Gastrocnemius medialis (tissue), 4 donors: ENCODE data around the gene RRM2. TPM values are rescaled to one million over a fixed set of nuclear protein-coding genes. Genes with fewer than 3 reads are reported as not detected.
A peak's percentile ranks its signal among the peaks of the same experiment; 100 is the strongest.

Experiments
- ATAC-seq, 2 donors: fragments of 150-250 bp; one replicate each; pipeline ENCODE4 v1.9.1; 2016
- DNase-seq, 2 donors: peaks; one replicate each; pipeline ENCODE4 v3.0.0-alpha.2; 2019
- H3K27ac ChIP-seq, 4 donors: fragments of 200-600 bp; sonication (generic); 1 replicate in 1 of 4; 2 replicates in 3 of 4; pipeline ENCODE4 v1.5.1; 2016 to 2018; ENCODE audit warnings: mild to moderate bottlenecking in 2 of 4, moderate library complexity in 1 of 4
- H3K27me3 ChIP-seq, 3 donors: fragments of 200-600 bp; sonication (generic) in 2 of 3; 1 replicate in 1 of 3; 2 replicates in 2 of 3; pipeline versions ENCODE4 v1.5.1 to v1.6.0; 2016 to 2019; ENCODE audit warnings: mild to moderate bottlenecking in 1 of 3, moderate library complexity in 1 of 3
- H3K36me3 ChIP-seq, 2 donors: fragments of 200-600 bp; sonication (generic) in 1 of 2; one replicate each; pipeline ENCODE4 v1.5.1; 2017 to 2018
- H3K4me1 ChIP-seq, 2 donors: fragments of 200-600 bp; sonication (generic) in 1 of 2; one replicate each; pipeline ENCODE4 v1.5.1; 2016 to 2017; ENCODE audit warnings: mild to moderate bottlenecking in 2 of 2
- H3K4me3 ChIP-seq, 4 donors: fragments of 200-600 bp; sonication (generic) in 3 of 4; 1 replicate in 1 of 4; 2 replicates in 3 of 4; pipeline ENCODE4 v1.5.1; 2016 to 2019; ENCODE audit warnings: mild to moderate bottlenecking in 2 of 4
- H3K9me3 ChIP-seq, 3 donors: fragments of 200-600 bp; sonication (generic) in 2 of 3; 1 replicate in 1 of 3; 2 replicates in 2 of 3; pipeline ENCODE4 v1.5.1; 2016 to 2019
- CTCF ChIP-seq, 5 experiments: fragments of 450-650 bp in 3 of 5; fragments of 200-600 bp in 2 of 5; sonication (generic) in 2 of 5; IDR thresholded peaks in 4 of 5; conservative IDR thresholded peaks in 1 of 5; 1 replicate in 4 of 5; 2 replicates in 1 of 5; pipeline ENCODE4 v1.5.1; 2016 to 2019; ENCODE audit warnings: antibody characterized with exemption in 5 of 5, mild to moderate bottlenecking in 3 of 5, moderate library complexity in 3 of 5
- POLR2A ChIP-seq, 2 donors: fragments of 450-650 bp; IDR thresholded peaks; one replicate each; pipeline ENCODE4 v1.6.1; 2017; ENCODE audit warnings: antibody characterized with exemption in 2 of 2, mild to moderate bottlenecking in 2 of 2, moderate library complexity in 2 of 2
- in situ Hi-C, 4 donors: fragments of 200-750 bp; cut with MboI; loops; one replicate each; pipeline versions ENCODE4 v1.15.0 to v1.8.0; 2017; ENCODE audit warnings: low sequenced_read_pairs in 4 of 4
- intact Hi-C: fragments of 100-400 bp; cut with DNase I; formaldehyde crosslinking; loops from one replicate; pipeline ENCODE4 v1.15.1; 2023; ENCODE audit warnings: low total_unique reads
- total RNA-seq, 4 donors: library from RNA; depleted of rRNA; stranded (reverse); fragments of >200 nt; gene quantifications; one replicate each; pipeline versions ENCODE4 v1.1.0 to v1.2.3, GENCODE V29; 2016

RRM2 gene
- total RNA-seq, 4 donors from 2014 or later: 2.0 TPM; not detected in 3

DNA sequence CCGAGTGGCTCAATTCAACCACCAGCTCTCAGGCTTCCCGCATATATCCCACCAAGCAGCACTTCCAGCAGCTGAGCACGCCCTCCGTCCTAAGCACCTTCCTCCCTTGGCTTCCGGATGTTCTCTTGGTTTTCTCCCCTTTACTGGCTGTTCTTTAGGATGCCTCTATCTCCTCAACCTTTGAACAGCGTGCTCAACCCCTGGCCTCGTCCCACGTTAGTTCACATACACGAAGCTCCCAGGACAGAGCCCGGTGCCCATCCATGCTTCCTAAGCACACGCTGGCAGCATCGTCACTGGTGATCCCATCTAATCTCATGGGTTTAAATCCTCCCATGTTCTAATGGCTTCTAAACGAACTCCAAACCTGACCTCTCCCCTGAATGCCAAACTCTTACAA, 46.0 kb upstream of the RRM2 start:
- Histone ChIP-seq H3K27ac (no peak overlapping the region), H3K4me1 (peaks cover 9% of the 10 kb centered on the region in 2 donors), H3K36me3 (no peaks in the 10 kb centered on the region), H3K27me3 (peaks cover 42 to 48% (median 46%) of the 10 kb centered on the region in 3 donors), H3K4me3 (no peak overlapping the region), H3K9me3 (no peaks in the 10 kb centered on the region)
- in situ Hi-C loops: no loop called here
- intact Hi-C loops: no loop called here
- DNase-seq (no peak), ATAC-seq (no peak)
- TF ChIP-seq POLR2A (IDR thresholded peaks at IDR 0.05): no peak
- TF ChIP-seq CTCF (IDR thresholded peaks at IDR 0.05 in 4 of 5, conservative IDR thresholded peaks at IDR 0.05 in 1 of 5): no peak

DNA sequence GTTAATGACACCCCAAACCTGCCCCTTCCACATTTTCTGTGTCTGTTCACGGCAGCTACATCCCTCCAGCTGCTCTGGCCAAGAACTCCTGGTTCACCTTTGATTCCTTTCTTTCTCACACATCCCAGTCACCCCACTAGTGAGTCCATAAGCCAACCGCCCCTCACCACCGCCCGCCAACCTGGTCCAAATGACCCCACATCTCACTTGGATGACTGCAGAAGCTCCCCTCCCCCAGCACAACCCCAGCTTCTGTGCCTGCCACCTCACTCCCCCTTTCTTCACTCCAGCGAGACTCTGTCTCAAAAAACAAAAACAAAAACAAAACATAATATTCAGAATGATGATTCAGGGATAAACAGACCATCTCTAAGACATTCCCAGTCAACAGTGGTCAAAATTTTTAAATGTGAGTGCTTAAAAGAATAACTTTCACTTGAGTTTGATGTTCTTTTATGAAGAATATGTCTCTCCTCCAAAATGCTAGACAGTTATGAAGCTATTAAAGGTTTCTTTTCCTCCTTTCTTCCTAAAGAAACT, 45.5 kb upstream of the RRM2 start:
- no peak overlapping the region for H3K27ac ChIP-seq
- ATAC-seq (no peak), DNase-seq (no peak)
- H3K9me3 ChIP-seq: no peaks in the 10 kb centered on the region
- no peaks in the 10 kb centered on the region for H3K36me3 ChIP-seq
- no peak overlapping the region for H3K4me3 ChIP-seq
- in situ Hi-C loops: no loop called here
- peaks cover 43 to 52% (median 51%) of the 10 kb centered on the region in 3 donors for H3K27me3 ChIP-seq
- H3K4me1 ChIP-seq: peaks cover 9% of the 10 kb centered on the region in 2 donors
- intact Hi-C loops: no loop called here
- TF ChIP-seq POLR2A (IDR thresholded peaks at IDR 0.05): no peak

GRCh38 chr2:10078001-10078400, 44.5 kb upstream of the RRM2 start:
- H3K27ac ChIP-seq: no peak overlapping the region
- peaks cover 4 to 9% of the 10 kb centered on the region in 2 donors for H3K4me1 ChIP-seq
- H3K36me3 ChIP-seq: no peaks in the 10 kb centered on the region
- no peak for DNase-seq
- intact Hi-C loops (no loop called here), in situ Hi-C loops (no loop called here)
- no peak for ATAC-seq
- H3K4me3 ChIP-seq: no peak overlapping the region
- H3K27me3 ChIP-seq: peaks cover 48 to 58% (median 53%) of the 10 kb centered on the region in 3 donors
- no peak for TF ChIP-seq CTCF (IDR thresholded peaks at IDR 0.05 in 4 of 5, conservative IDR thresholded peaks at IDR 0.05 in 1 of 5)
- no peak for TF ChIP-seq POLR2A (IDR thresholded peaks at IDR 0.05)
- no peaks in the 10 kb centered on the region for H3K9me3 ChIP-seq

DNA sequence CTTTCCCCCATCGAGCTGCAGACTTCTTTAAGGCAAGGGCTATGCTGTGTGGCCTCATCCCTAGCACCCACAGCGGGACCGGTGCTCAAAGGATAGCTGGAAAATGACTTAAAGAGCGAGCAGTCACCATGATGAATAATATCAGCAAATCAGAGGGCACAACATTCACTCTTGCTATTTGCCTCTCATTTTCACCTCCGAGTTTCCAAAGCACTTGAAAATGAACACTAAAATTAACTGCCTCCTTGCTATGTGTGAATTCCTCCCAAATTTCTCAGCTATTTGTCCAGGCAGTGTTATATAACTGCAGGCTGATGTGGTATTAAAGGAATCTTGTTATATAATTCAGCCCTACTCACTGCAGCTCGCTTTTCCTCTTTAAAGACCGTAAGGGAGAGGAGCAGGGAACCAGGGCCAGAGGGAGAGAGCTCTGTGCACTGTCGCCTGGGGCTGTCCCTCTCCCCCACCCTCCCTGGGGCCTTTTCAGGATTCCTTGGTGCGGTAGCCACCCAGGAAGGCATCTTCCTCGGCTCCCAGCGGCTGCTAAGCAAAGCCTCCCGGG, 43.8 kb upstream of the RRM2 start:
- intact Hi-C loops (no loop called here), in situ Hi-C loops (no loop called here)
- TF ChIP-seq POLR2A (IDR thresholded peaks at IDR 0.05) (no peak), CTCF (IDR thresholded peaks at IDR 0.05 in 4 of 5, conservative IDR thresholded peaks at IDR 0.05 in 1 of 5) (no peak)
- DNase-seq (no peak), ATAC-seq (no peak)
- H3K36me3 ChIP-seq: no peaks in the 10 kb centered on the region
- H3K27ac ChIP-seq: no peak overlapping the region
- H3K4me1 ChIP-seq: peaks cover 4 to 9% of the 10 kb centered on the region in 2 donors
- H3K4me3 ChIP-seq: peak overlapping the region; percentile 17 to 57 (median 48)
- H3K27me3 ChIP-seq: peaks cover 50 to 63% (median 54%) of the 10 kb centered on the region in 3 donors
- H3K9me3 ChIP-seq: no peaks in the 10 kb centered on the region

- peak overlapping the region in 1 of 4 donors; percentile 19 for H3K27ac ChIP-seq
- H3K4me1 ChIP-seq: peaks cover 4 to 9% of the 10 kb centered on the region in 2 donors
- TF ChIP-seq CTCF (IDR thresholded peaks at IDR 0.05 in 4 of 5, conservative IDR thresholded peaks at IDR 0.05 in 1 of 5) (no peak), POLR2A (IDR thresholded peaks at IDR 0.05) (no peak)
- H3K9me3 ChIP-seq: no peaks in the 10 kb centered on the region
- intact Hi-C loops (no loop called here), in situ Hi-C loops (no loop called here)
- H3K27me3 ChIP-seq: peaks cover 50 to 65% (median 60%) of the 10 kb centered on the region in 3 donors
- no peak for DNase-seq
- peak overlapping the region; percentile 17 to 57 (median 48) for H3K4me3 ChIP-seq
- H3K36me3 ChIP-seq: no peaks in the 10 kb centered on the region
- ATAC-seq: peak; percentile 52 to 55
Observed at GRCh38 chr2:10079266-10079869, 43.2 kb upstream of the RRM2 start.
